CD4-positive, alpha-beta T cell treated with Interleukin-15 for 4 hours (primary cell): Measurements from ENCODE around the gene ASB8.
"Not testable (repeated sequence)": the region's sequence is repeated elsewhere in the genome, so short reads cannot be mapped to it uniquely, and the experiment has no call there.

Experiments used
- DNase-seq: peaks from one replicate; pipeline ENCODE4 v3.0.0-alpha.2; 2020; ENCODE audit warnings: low spot score

The ASB8 gene

GRCh38 chr12:48183091-48183875 is 26.0 kb upstream of the ASB8 start, which contains the start of gene CCDC184:
CCDC184 (plus strand) TSS chr12:48183644; CDS start chr12:48184123, 479 bp downstream.
- peak; percentile 81 for DNase-seq

GRCh38 chr12:48182631-48183030 is 25.3 kb upstream of the ASB8 start:
- no peak for DNase-seq

DNA sequence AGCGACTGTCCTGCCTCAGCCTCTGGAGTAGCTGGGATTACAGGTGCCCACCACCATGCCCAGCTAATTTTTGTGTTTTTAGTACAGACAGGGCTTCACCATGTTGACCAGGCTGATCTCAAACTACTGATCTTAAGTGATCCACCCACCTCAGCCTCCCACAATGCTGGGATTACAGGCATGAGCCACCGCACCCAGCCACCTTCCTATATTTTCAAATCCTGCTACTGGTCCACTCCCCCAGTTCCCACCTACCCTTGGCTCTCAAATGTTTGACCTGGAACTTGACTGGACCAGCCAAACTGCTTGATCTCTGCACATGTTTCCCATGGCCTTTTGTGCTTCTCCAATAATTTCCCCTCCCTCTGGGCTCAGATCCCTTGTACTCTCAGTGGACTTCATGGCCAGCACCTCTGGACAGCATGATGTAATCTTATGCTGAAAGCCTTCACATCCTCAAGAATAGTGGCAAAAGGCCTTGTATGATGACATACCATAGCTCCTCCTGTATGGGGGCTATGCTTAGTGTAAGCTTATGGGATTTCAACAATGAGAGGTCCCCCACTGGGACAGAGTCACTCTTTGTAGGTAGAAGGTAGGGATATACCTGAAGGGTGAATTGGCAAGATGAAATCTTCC is 23.7 kb upstream of the ASB8 start:
- no peak for DNase-seq

DNA sequence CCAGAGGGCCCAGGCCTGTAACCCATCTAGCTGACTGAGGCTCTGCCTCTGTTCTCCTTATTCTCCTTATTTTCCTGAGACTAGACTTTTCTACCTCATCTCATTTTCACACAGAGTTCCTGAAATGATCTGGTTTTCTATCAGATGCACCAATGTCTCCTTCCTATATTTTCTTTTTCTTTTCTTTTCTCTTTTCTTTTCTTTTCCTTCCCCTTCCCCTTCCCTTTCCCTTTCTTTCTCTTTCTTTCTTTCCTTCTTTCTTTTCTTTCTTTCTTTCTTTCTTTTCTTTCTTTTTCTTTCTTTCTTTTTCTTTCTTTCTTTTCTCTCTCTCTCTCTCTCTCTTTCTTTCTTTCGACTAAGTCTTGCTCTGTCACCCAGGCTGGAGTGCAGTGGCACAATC is 23.1 kb upstream of the ASB8 start:
- DNase-seq: no peak

GRCh38 chr12:48179466-48179865 is 22.2 kb upstream of the ASB8 start:
- DNase-seq: no peak

DNA sequence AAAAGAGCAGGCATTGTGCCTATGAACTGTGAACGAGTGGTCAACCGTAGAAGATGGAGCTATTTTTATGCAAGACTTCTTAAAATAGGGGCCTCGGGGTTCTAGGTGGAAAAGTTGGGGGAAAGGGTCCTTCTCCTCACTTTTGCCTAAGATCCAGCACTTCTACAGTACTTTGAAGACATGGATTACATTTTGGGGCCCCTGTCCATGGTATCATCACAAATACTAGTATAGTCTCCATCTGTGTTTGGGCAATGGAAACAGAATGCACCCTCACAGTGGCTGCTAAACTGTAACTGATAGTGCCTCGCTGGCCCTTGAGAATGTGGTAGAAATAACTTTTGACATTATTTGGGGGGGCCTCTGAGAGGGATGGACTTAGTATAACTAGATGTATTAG is 20.7 kb upstream of the ASB8 start:
- no peak for DNase-seq

GRCh38 chr12:48176417-48176751 is 19.1 kb upstream of the ASB8 start:
- DNase-seq: no peak

GRCh38 chr12:48175613-48176416 is 18.5 kb upstream of the ASB8 start:
- DNase-seq: no peak

DNA sequence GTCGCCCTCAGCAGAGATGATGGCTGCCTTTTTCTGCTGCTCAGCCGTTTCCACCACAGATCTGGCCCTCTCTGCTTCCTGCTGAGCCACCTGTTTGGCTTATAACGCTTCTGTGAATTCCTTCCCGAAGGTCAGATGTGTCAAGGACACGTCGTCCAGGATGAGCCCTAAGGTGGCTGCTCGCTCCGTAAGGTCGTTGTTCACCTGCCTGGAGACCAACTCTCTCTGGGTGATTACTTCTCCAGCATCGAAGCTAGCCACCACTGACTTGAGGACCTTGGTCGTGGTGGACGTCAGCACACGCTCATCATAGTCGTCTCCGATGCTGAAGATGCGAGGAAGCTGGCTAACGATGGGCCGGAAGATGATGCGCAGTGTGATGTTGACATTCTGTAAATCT is 11.7 kb upstream of the ASB8 start:
- no peak for DNase-seq

- DNase-seq: peak; percentile 69
Measured at GRCh38 chr12:48165089-48165981, 8.0 kb upstream of the ASB8 start.

DNA sequence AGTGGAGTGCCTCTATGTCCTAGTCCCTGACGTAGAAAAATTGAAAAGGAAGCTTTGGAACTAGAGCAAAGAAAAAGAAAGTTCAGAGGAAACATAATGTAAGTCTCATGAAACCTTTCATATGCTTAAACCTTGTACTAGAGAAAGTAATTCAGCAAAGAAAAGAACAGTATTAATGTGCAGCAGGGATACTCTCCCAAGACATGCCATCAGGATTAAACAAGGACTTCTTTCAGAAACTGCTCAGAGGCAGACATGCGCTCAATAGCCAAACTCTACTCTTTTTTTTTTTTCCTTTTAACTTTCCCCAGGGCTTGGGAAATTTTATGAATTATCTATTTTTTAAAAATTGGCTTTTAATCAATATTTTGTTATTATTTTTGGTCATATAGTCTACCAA is 7.1 kb upstream of the ASB8 start:
- no peak for DNase-seq

GRCh38 chr12:48163150-48163747 is 5.9 kb upstream of the ASB8 start:
- no peak for DNase-seq

GRCh38 chr12:48160807-48161206 is 3.5 kb upstream of the ASB8 start:
- DNase-seq: no peak

- DNase-seq: no peak
Measured at GRCh38 chr12:48160046-48160445, 2.7 kb upstream of the ASB8 start.

DNA sequence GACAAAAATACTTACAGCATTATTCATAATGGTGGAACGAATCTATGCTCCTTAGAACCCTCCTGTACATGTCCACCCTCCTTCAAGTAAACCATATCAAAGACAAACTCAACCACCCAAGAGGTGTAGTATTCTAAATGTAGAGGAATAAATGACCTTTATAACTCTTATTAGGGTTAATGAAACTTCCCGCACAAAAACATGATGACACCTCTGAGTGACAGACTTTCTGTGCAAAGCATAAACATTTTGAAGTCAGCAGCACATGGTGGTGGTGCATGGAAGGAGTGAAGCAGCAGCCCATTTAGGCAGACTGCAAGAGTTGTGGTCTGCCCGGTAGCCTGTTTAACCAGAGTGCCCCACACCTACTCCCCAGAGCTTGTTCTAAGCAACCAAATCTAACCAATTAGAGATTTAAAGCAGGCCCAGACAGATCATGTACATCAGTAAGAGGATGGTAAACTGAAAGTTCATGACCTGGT is 615 bp upstream of the ASB8 start:
- DNase-seq: no peak

GRCh38 chr12:48156652-48157017 is 680 bp downstream of the ASB8 start:
- DNase-seq: no peak

DNA sequence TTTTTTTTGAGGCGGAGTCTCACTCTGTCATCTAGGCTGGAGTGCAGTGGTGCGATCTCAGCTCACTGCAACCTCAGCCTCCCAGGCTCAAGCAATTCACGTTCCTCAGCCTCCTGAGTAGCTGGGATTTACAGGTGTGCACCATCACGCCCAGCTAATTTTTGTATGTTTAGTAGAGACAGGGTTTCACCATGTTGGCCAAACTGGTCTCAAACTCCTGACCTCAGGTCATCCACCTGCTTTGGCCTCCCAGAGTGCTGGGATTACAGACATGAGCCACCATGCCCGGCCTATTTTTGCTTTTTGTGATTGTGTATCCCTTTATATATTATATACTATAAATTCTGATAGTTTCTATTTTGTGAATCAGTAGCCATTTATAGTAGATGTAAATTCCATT is 1.5 kb downstream of the ASB8 start:
- DNase-seq: not testable (repeated sequence)

GRCh38 chr12:48151103-48151771 is 6.1 kb downstream of the ASB8 start:
- no peak for DNase-seq

GRCh38 chr12:48145981-48146380 is 11.3 kb downstream of the ASB8 start:
- DNase-seq: no peak

GRCh38 chr12:48143898-48144297 is 13.4 kb downstream of the ASB8 start:
- DNase-seq: no peak
